Mucosa of descending colon (tissue), 3 donors: ENCODE measurements around the gene SYT15. TPM values are rescaled to one million over a fixed set of nuclear protein-coding genes. Genes with fewer than 3 reads are reported as not detected.
"Not testable (repeated sequence)": the region's sequence is repeated elsewhere in the genome, so short reads cannot be mapped to it uniquely, and the experiment has no call there.

Experiments used
- ATAC-seq: fragments of 200-7000 bp; cut with Tn5 transposase; one replicate; pipeline ENCODE4 v1.9.1; 2020; ENCODE audit warnings: mild to moderate bottlenecking, moderate library complexity
- DNase-seq, 3 donors: peaks; one replicate each; pipeline ENCODE4 v3.0.0-alpha.2; 2020
- H3K36me3 ChIP-seq: fragments of 200-600 bp; one replicate; pipeline ENCODE4 v1.8.0; 2021; ENCODE audit warnings: low read depth, mild to moderate bottlenecking
- H3K4me1 ChIP-seq: fragments of 200-600 bp; one replicate; pipeline ENCODE4 v1.8.0; 2021; ENCODE audit warnings: low read depth, mild to moderate bottlenecking
- H3K4me3 ChIP-seq: fragments of 200-600 bp; one replicate; pipeline ENCODE4 v1.8.0; 2021; ENCODE audit warnings: mild to moderate bottlenecking
- H3K9me3 ChIP-seq: fragments of 200-600 bp; one replicate; pipeline ENCODE4 v1.8.0; 2021; ENCODE audit warnings: mild to moderate bottlenecking
- CTCF ChIP-seq: fragments of 200-600 bp; IDR thresholded peaks from one replicate; pipeline ENCODE4 v1.8.0; 2022; ENCODE audit warnings: antibody characterized with exemption, mild to moderate bottlenecking
- intact Hi-C, 2 donors: fragments of 100-400 bp; cut with DNase I in 1 of 2; cut with micrococcal nuclease in 1 of 2; formaldehyde crosslinking; loops; one replicate each; pipeline versions ENCODE4 v1.11.0 to v1.11.1; 2022; cut with DNase I, micrococcal nuclease
- total RNA-seq, 3 donors: library from RNA; stranded (reverse); fragmentation: NEBNext Ultra II Directional in 2 of 3; extraction: Animal tissue kit (Norgen Biotek cat#: 25700) in 2 of 3; gene quantifications; one replicate each; pipeline versions ENCODE4 v1.2.1 to v1.2.4, GENCODE V29; 2021 to 2023
- donor health status: DM: no; HTN: no; CAD: no; lungs with moderate emphysema.
- donor health status: DM: no; HTN: no; CAD: no.
- donor health status: DM: no; HTN: yes; CAD: no.

SYT15 gene
- total RNA-seq, 3 donors from 2014 or later, result 1.4 to 3.2 (median 2.3) TPM

DNA sequence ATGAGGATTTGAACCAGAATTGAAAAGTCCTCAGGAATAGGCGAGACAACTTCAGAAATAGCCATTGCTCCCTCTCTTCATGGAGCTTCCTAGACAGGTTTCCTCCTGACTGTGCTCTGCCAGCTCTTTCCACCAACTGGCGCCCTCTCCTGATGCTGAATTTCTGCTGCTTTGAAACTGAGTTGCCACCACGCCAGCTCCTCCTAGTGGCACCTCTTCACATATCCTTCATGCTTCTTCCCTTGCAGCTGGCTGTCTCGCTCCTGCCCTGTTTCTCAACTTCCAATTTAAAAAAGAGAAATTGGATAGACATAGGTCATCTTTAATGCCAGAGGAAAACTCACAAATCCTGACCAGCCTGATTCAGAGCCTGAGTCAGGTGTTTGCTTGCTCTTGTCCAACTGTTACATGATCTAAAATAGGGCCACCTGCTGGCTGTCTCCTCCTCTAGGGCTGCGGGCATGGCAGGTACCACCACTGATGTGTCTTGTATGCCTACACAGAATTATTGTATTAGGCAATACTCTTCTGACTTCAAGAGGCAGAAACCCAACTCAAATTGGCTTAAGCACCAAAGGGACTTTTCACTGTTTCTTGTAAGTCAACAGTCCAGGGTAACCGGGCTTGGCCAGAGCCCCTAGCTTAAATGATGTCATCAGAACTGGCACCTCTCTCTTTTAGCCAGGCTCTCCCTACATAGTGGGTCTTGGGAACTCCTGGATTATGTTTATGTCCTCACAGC lies 13.2 kb upstream of the SYT15 start:
- intact Hi-C loops, H3K4me3 ChIP-seq, H3K9me3 ChIP-seq, H3K36me3 ChIP-seq, H3K4me1 ChIP-seq: not testable (repeated sequence)
- peak; percentile 47 to 88 (median 72) for DNase-seq
- peak; percentile 97 for ATAC-seq
- peak; percentile 60 for TF ChIP-seq CTCF

GRCh38 chr10:46567151-46567550 lies 11.8 kb upstream of the SYT15 start:
- intact Hi-C loops, DNase-seq, H3K4me1 ChIP-seq, H3K4me3 ChIP-seq, ATAC-seq, H3K36me3 ChIP-seq, H3K9me3 ChIP-seq: not testable (repeated sequence)

- H3K4me1 ChIP-seq, ATAC-seq, intact Hi-C loops, H3K4me3 ChIP-seq, H3K36me3 ChIP-seq, DNase-seq, H3K9me3 ChIP-seq: not testable (repeated sequence)
These were observed 8.3 kb upstream of the SYT15 start for GRCh38 chr10:46570655-46571054.

DNA sequence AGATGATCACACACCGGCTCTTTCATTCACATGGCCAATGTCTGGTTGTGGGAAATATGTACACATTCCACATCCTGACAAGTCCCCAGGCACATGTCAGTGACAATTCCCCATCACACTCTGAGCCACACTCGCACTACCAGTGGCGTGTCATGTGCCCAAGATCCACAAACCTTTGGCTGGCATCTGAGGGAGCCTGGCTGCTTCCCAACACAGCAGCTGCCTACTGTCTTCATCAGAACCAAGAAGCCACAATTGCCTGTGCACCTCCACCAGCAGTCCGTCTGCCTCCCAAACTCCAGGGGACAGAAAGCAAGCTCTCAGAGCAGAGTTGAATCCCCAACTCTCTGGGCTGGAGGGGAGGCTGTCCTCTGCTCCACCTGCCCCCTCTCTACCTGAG lies 6.2 kb upstream of the SYT15 start:
- ATAC-seq, H3K9me3 ChIP-seq, DNase-seq, H3K4me3 ChIP-seq, H3K4me1 ChIP-seq, H3K36me3 ChIP-seq, intact Hi-C loops: not testable (repeated sequence)

DNA sequence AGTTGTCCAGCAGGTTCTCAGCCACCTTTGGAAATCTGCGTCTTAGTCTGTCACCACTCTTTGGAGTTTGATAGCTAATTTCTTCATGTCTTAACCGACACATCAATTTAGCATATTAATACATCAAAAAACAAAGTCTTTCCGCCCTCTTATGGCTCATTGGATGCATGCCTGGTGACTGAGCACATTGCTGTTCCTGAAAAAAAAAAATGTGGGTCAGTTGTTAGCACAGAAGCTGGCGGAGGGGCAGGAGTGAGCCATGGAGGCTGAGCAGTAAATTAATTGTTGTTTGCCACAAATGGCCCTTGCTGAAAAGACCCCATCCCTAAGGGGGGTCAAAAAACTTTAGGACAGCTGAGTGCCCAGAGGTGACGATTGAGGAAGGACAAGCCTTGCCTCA lies 5.6 kb upstream of the SYT15 start:
- H3K4me1 ChIP-seq, DNase-seq, H3K4me3 ChIP-seq, intact Hi-C loops, H3K36me3 ChIP-seq, ATAC-seq, H3K9me3 ChIP-seq: not testable (repeated sequence)

DNA sequence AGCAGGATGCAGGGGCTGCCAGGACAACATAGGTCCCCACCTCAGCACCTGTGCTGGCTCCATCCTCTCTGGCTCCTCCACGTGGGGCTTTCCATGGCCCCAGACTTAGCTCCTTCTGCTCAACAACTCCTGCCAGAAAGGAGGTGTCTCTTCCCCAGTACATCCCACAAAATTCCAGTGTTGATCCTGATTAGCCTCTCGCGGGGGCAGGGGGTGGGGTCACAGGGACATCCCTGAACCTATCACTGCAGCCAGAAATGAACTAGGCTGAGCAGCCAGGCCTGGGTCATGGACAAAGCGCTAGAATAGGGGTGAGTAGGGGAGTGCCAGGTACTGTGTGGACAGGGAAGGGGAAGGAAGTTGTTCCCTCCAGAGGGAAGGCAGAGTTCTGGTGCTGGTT lies 5.0 kb upstream of the SYT15 start:
- H3K9me3 ChIP-seq, ATAC-seq, H3K36me3 ChIP-seq, H3K4me1 ChIP-seq, H3K4me3 ChIP-seq, DNase-seq, intact Hi-C loops: not testable (repeated sequence)

- H3K4me3 ChIP-seq, H3K9me3 ChIP-seq, intact Hi-C loops, ATAC-seq, H3K4me1 ChIP-seq, DNase-seq, H3K36me3 ChIP-seq: not testable (repeated sequence)
These were observed 1.1 kb upstream of the SYT15 start for GRCh38 chr10:46577624-46578473.

DNA sequence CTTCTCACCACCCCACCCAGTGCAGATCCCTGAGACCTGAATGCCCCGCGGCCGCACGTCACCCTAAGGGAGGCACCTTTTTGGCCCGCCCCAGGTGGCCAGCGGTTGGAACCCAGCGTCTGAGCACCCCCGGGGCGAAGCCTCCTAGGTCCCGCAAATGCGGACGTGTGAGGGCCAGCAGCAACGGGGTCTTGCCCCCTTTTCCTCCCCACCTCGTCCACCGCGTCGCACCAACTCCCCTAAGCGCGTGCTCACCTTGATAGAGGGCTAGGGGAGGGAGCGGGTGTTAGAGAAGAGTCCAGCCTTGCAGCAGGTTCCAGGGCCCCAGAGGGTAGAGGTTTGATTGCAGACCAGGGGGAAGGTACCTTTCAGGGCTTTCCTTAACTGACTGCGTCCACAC lies 450 bp downstream of the SYT15 start:
- H3K36me3 ChIP-seq, ATAC-seq, H3K9me3 ChIP-seq, H3K4me1 ChIP-seq, intact Hi-C loops, H3K4me3 ChIP-seq, DNase-seq: not testable (repeated sequence)

DNA sequence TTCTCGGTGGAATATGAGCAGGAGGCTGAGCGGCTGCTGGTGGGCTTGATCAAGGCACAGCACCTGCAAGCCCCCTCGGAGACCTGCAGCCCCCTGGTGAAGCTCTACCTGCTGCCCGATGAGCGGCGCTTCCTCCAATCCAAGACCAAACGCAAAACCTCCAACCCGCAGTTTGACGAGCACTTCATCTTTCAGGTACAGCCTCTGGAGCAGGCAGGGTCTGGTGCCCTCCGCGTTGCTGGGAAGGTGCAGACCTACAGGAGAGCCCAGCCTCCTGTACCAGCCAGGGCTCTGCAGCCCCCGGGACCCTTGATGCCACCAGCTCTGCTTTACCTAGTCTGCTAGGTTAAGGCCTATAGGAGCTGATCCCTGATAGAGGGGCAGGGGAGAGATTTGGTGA lies 3.1 kb downstream of the SYT15 start:
- H3K4me1 ChIP-seq, H3K36me3 ChIP-seq, H3K4me3 ChIP-seq, H3K9me3 ChIP-seq, intact Hi-C loops, ATAC-seq, DNase-seq: not testable (repeated sequence)

GRCh38 chr10:46582568-46582967 lies 3.6 kb downstream of the SYT15 start:
- DNase-seq, H3K4me3 ChIP-seq, H3K4me1 ChIP-seq, H3K36me3 ChIP-seq, intact Hi-C loops, H3K9me3 ChIP-seq, ATAC-seq: not testable (repeated sequence)

DNA sequence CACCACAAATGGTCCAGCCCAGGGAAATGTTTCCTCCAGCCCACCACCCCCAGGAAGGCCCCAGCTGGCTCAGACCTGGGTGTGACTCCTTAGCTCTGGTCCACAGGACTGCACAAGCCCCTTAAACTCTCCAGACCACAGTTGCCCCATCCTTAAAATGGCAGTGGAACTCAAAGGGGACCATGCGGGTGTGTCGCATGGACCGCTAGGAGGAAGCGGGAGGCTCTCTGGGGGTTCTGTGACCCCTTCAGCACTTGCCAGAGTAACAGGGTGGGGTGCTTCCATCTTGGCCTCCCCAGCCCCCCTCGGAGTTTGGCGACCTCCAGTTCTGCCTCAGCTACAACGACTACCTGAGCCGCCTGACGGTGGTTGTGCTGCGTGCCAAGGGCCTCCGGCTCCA lies 5.3 kb downstream of the SYT15 start:
- DNase-seq, intact Hi-C loops, H3K4me3 ChIP-seq, H3K9me3 ChIP-seq, ATAC-seq, H3K4me1 ChIP-seq, H3K36me3 ChIP-seq: not testable (repeated sequence)

GRCh38 chr10:46585246-46585645 lies 6.3 kb downstream of the SYT15 start:
- H3K36me3 ChIP-seq, H3K4me3 ChIP-seq, H3K4me1 ChIP-seq, intact Hi-C loops, H3K9me3 ChIP-seq, DNase-seq: not testable (repeated sequence)
- ATAC-seq, result peak; percentile 57

- H3K4me1 ChIP-seq, ATAC-seq, DNase-seq, H3K9me3 ChIP-seq, H3K36me3 ChIP-seq, H3K4me3 ChIP-seq, intact Hi-C loops: not testable (repeated sequence)
These were observed 8.6 kb downstream of the SYT15 start for GRCh38 chr10:46587546-46587945.
